Measurements from ENCODE around the gene HABP2. TPM values are rescaled to one million over a fixed set of nuclear protein-coding genes. Genes with fewer than 3 reads are reported as not detected.

Gene HABP2
- total RNA-seq, 3 donors from 2014 or later, result not detected

GRCh38 chr10:113518816-113519591, 33.8 kb upstream of the HABP2 start:
- Histone ChIP-seq H3K9me3 (no peaks in the 10 kb centered on the region), H3K4me1 (ENCODE audit: low read depth) (no peaks in the 10 kb centered on the region), H3K4me3 (no peak overlapping the region), H3K36me3 (ENCODE audit: low read depth) (no peaks in the 10 kb centered on the region)
- intact Hi-C loops (cut with DNase I, micrococcal nuclease), result no loop called here
- ATAC-seq (no peak), DNase-seq (no peak)
- TF ChIP-seq CTCF (IDR thresholded peaks at IDR 0.05), result no peak

- DNase-seq (no peak), ATAC-seq (no peak)
- no peaks in the 10 kb centered on the region for H3K36me3 ChIP-seq (ENCODE audit: low read depth)
- intact Hi-C loops (cut with DNase I, micrococcal nuclease), result no loop called here
- no peak for TF ChIP-seq CTCF (IDR thresholded peaks at IDR 0.05)
- no peaks in the 10 kb centered on the region for H3K4me1 ChIP-seq (ENCODE audit: low read depth)
- no peak overlapping the region for H3K4me3 ChIP-seq
- H3K9me3 ChIP-seq, result no peaks in the 10 kb centered on the region
These were observed 33.2 kb upstream of the HABP2 start for GRCh38 chr10:113519681-113520115.

GRCh38 chr10:113520261-113520660, 32.6 kb upstream of the HABP2 start:
- no peaks in the 10 kb centered on the region for H3K36me3 ChIP-seq (ENCODE audit: low read depth)
- DNase-seq, result no peak
- no peaks in the 10 kb centered on the region for H3K4me1 ChIP-seq (ENCODE audit: low read depth)
- intact Hi-C loops (cut with DNase I, micrococcal nuclease), result no loop called here
- H3K9me3 ChIP-seq, result no peaks in the 10 kb centered on the region
- ATAC-seq, result no peak
- no peak overlapping the region for H3K4me3 ChIP-seq
- TF ChIP-seq CTCF (IDR thresholded peaks at IDR 0.05), result no peak

GRCh38 chr10:113520690-113521474, 32.0 kb upstream of the HABP2 start:
- intact Hi-C loops (cut with DNase I, micrococcal nuclease), result no loop called here
- Histone ChIP-seq H3K4me3 (no peak overlapping the region), H3K4me1 (ENCODE audit: low read depth) (no peaks in the 10 kb centered on the region), H3K9me3 (no peaks in the 10 kb centered on the region), H3K36me3 (ENCODE audit: low read depth) (no peaks in the 10 kb centered on the region)
- peak; percentile 82 for ATAC-seq
- peak; percentile 93 for TF ChIP-seq CTCF (IDR thresholded peaks at IDR 0.05)
- DNase-seq, result peak in 2 of 3 donors; percentile 34 to 76

- Histone ChIP-seq H3K4me3 (no peak overlapping the region), H3K4me1 (ENCODE audit: low read depth) (no peaks in the 10 kb centered on the region), H3K36me3 (ENCODE audit: low read depth) (no peaks in the 10 kb centered on the region), H3K9me3 (no peaks in the 10 kb centered on the region)
- no peak for ATAC-seq
- no peak for TF ChIP-seq CTCF (IDR thresholded peaks at IDR 0.05)
- intact Hi-C loops (cut with DNase I, micrococcal nuclease), result no loop called here
- DNase-seq, result no peak
These were observed 31.4 kb upstream of the HABP2 start for GRCh38 chr10:113521475-113521795.
